Testis (tissue), 2 donors: Measurements from ENCODE around the gene METTL23.

Source experiments
- CTCF ChIP-seq, 3 experiments: fragments of 450-650 bp in 2 of 3; fragments of 200-600 bp in 1 of 3; sonication (generic) in 1 of 3; IDR thresholded peaks; one replicate each; pipeline ENCODE4 v1.5.1; 2016 to 2019; ENCODE audit warnings: antibody characterized with exemption in 3 of 3, mild to moderate bottlenecking in 2 of 3, moderate library complexity in 1 of 3
- POLR2A ChIP-seq: fragments of 450-650 bp; IDR thresholded peaks from one replicate; pipeline ENCODE4 v1.6.1; 2017; ENCODE audit warnings: antibody characterized with exemption, mild to moderate bottlenecking, moderate library complexity

DNA sequence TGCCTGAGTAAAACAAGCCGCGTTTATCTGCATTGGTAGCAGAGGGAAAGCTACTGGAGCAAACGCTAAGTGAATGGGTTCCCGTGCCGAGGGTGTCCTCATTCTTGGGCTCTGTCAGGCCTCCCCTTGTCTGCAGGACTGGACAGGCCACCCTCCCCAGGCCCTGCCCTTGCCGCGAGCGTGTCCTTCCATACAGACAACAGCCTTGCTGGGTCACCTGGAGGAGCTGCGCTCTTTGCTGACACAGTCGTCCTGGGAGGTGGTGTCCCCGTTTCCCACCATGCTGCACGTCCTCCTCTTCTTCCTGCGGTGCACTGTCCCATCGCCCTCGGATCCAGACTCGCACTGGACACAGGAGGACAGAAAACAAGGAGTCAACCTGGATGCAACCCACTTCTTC lies 8.1 kb upstream of the METTL23 start:
- TF ChIP-seq CTCF (IDR thresholded peaks at IDR 0.05), result no peak
- no peak for TF ChIP-seq POLR2A
